Measurements from ENCODE around the gene ZDHHC20.

ZDHHC20 gene

DNA sequence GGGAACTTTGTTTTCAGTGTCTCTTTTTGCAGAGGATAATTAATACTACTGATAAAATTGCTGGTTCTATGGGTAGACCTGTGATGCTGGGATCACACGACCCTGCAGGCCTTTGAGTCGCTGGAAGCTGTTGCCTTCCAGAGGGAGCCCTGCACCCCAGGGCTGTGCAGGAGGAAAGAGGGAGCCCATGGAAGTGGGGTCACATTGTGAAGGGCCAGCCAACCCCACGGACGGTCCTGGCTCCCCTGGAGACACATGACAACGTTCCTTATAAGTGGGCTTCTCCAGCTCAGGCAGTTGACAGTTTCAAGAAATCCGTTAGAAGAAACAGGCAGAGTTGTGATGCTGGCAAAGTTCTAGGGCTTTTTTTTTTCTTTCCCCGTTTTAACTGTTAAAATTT is 98.0 kb downstream of the ZDHHC20 start:
- H3K4me3 ChIP-seq (ENCODE audit: low read length), result no peak overlapping the region
- TF ChIP-seq ZNF274 (IDR thresholded peaks at IDR 0.05; ENCODE audit: low read depth, low read length), result no peak

DNA sequence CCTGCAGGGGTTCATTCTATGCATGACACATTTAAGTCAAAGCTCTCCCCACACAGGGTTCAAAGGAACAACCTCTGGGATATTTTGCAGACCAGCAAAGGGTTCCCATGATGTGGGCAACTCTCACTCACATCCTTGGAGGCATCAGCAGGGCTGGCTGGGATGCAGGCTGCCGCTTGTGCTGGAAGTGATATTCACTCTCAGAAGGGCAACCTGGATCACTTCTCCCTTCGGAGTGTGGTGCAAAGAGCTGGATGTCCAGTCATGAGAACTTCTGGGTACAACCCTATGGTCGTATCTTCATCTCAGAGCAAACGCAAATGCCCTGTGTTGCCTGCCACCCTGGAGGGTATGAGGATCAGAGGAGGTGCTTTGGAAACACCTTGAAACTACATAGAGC is 98.6 kb downstream of the ZDHHC20 start:
- no peak overlapping the region for H3K4me3 ChIP-seq (ENCODE audit: low read length)
- TF ChIP-seq ZNF274 (IDR thresholded peaks at IDR 0.05; ENCODE audit: low read depth, low read length), result no peak

DNA sequence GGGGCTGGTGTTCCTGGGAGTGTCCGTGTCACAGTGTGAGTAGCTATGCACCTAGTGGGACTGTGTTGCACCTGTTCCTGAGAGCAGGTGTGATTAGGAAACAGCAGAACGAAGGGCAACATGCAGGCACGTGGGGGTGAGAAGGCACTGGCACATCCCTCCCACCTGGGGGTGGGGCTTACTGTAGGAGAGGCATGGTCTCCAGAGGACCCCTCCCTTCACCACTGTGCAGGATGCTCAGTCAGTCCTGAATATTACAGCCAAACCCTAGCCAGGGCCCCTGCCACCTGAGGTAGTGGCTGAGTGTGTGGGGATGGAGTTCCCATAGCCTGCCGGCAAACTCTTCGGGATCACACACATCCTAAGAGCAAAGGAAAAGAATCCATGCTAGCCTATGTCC is 99.2 kb downstream of the ZDHHC20 start:
- no peak overlapping the region for H3K4me3 ChIP-seq (ENCODE audit: low read length)
- no peak for TF ChIP-seq ZNF274 (IDR thresholded peaks at IDR 0.05; ENCODE audit: low read depth, low read length)

DNA sequence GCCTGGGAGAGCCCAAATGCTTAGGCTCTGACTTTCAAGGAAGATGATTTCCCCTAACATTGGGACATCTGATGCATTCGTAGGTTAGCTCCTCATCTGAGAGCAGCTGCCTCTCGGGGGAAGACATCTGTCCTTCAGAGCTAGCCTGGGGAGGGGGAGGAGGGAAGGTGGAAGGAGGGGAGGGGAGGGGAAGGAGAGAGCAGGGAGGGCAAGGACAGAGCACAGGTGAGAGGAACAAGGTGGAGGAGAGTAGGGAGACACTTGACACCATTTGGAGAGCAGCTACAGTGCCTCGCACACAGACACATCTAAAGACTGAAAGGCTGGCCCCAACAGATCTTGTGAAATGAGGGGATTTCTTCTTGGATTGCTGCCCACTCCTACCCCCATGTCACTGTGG is 103.8 kb downstream of the ZDHHC20 start:
- TF ChIP-seq ZNF274 (IDR thresholded peaks at IDR 0.05; ENCODE audit: low read depth, low read length), result no peak
- H3K4me3 ChIP-seq (ENCODE audit: low read length), result no peak overlapping the region

DNA sequence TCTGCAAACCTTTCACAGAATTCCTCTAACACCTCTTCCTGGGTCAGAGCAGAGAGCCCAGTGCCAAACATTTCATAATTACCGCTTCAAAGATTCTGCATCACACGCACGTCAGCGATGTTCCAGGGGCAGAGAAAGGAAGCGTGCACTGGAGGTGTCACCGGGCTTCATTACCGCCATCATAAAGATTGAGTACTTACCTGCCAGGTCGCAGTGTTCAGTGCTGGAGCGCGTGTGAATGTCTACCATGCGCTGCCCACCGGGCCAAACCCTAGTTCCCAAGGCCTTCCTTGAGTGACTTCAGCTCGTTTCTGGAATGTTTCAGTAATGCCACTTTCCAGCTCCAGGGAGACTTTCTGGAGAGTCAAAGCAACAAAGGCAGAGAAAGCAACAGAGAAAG is 104.4 kb downstream of the ZDHHC20 start:
- H3K4me3 ChIP-seq (ENCODE audit: low read length), result no peak overlapping the region
- no peak for TF ChIP-seq ZNF274 (IDR thresholded peaks at IDR 0.05; ENCODE audit: low read depth, low read length)

DNA sequence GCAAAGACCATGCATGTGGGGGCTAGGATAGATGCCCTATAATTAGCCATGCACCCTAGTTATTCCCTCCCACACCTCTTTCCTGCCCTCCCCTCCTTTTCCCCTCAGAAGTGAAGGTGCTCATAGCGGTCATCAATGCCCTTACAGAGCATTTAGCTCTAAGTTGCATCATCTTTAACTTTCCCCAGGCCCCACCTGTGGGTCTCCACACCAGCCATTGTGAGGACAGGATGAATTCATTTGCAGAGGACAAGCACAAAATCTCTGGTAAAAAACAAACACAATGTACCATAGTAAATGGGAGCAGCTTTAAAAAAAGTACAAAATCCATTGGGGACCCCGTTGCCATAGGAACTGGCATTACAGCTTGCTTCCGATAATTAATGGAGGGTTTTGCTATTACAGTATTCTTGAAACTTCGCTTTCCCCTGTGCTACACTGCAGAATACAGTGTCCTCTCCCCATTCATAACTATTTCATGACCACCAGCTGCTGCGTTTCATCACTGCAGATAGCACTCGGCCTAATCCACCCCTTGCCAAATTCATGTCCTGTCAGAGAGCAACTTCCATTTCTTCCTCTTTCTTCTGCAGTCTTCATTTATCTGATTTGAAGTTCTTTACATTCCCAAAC is 110.5 kb downstream of the ZDHHC20 start:
- no peak overlapping the region for H3K4me3 ChIP-seq (ENCODE audit: low read length)
- TF ChIP-seq ZNF274 (IDR thresholded peaks at IDR 0.05; ENCODE audit: low read depth, low read length), result no peak

DNA sequence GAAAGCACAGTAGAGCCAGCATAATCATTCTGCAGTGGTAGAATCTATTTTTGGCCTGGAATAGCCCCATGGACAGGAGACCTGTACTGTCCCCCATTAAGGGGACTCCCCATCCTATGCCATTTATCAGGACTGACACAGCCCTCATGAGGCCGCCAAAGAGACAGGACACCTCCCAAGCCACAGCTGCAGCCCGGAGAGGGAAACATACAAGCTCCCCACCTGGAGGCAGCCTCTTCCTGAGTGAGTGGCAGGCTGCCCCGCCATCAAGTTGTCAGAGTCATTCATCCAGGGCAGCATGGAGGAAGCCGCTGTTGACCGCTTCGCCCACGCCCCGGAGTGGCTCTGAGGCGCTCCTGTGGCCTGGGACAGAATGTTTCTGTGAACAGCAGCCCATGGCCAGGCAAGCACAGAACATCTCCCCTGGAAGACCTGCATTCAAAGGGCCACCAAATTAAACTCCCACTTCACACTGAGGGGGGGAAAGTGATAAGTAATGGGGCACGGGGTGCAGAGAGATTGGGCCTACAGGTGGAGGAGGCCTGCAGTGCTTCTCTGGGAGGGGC is 111.3 kb downstream of the ZDHHC20 start:
- TF ChIP-seq ZNF274 (IDR thresholded peaks at IDR 0.05; ENCODE audit: low read depth, low read length), result no peak

DNA sequence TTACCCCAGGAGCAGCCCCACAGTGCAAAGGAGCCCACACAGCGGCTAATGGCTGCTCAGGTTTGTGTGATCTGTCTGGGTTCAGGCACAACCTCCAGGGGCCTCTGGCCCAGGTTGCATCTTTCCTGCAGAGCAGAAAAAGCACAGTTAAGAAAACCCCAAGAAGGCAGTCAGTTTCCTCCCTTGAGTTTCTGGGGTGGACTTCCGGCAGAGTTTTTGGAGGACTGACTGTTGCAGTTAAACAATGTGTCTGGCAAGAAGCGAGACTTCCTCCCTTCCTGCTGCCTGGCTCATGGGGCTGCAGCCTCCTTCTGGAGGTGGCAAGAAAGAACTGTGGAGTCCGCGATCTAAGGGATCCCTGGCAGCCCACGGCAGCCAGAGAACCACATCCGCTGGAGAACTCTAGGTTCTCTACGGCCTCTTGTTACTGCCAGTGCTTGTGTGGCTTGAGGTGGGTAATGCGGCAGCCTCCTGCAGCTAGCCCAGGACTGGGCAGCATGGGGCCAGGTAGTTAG is 114.4 kb downstream of the ZDHHC20 start:
- no peak for TF ChIP-seq ZNF274 (IDR thresholded peaks at IDR 0.05; ENCODE audit: low read depth, low read length)
- peak overlapping the region; percentile 51; the same call in 1 of the 2 replicates for H3K4me3 ChIP-seq (ENCODE audit: low read length)

More for the DNA sequence above, 111.3 kb downstream of the ZDHHC20 start:
- no peak overlapping the region for H3K4me3 ChIP-seq (ENCODE audit: low read length)

DNA sequence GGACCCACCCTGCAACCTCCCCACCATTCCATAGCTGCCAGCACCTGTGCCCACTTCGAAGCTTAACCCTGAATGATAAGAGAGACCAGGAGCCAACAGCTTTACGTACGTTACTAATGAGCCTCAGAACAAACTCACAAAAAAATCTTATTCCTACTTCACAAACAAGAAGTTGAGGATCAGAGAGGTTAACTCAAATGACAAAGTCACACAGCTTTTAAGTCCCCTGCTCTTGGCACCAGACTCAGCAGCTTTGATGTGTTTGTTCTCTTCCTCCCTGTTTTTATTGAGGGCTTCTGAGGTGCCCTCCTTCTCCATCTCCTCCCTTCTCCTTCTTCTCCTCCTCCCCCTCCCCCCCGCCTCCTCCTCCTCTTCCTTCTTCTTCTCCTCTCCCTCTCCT is 115.4 kb downstream of the ZDHHC20 start:
- H3K4me3 ChIP-seq (ENCODE audit: low read length), result no peak overlapping the region; the same call in 1 of the 2 replicates
- no peak for TF ChIP-seq ZNF274 (IDR thresholded peaks at IDR 0.05; ENCODE audit: low read depth, low read length)

DNA sequence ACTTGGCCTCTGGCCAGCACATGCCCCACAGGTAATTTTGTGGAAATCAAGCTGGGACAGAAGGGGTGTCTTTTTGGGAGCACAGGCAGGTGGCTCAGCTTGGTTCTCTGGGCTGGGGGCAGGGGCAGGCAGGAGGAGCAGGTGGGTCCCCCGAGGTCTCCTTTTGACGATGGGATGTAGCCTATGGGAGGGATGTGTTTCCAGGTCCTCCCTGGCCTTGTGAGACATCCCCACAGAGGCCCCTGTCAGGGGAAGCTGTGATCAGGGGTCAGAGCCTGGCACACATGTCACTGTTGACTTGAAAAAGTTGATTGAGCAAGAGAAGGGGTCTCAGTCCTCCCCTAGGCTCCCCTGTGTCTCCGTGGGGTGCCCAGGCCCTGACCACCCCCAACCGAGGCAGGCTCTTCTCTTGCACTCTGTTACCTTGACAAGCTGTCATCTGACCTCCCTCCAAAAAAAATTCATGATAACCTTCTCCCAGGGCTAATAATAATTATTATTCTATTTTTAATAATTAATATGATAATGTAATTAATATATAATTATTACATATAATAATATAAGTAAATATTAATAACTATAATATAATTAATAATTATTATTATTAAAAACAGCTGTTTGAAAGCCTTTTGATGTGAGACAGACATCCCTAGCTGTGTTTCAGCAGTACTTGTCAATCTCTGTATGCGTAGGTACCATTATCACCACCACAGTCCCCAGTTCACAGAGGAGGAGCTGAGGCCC is 116.2 kb downstream of the ZDHHC20 start:
- TF ChIP-seq ZNF274 (IDR thresholded peaks at IDR 0.05; ENCODE audit: low read depth, low read length), result no peak
- H3K4me3 ChIP-seq (ENCODE audit: low read length), result no peak overlapping the region; the same call in 1 of the 2 replicates

DNA sequence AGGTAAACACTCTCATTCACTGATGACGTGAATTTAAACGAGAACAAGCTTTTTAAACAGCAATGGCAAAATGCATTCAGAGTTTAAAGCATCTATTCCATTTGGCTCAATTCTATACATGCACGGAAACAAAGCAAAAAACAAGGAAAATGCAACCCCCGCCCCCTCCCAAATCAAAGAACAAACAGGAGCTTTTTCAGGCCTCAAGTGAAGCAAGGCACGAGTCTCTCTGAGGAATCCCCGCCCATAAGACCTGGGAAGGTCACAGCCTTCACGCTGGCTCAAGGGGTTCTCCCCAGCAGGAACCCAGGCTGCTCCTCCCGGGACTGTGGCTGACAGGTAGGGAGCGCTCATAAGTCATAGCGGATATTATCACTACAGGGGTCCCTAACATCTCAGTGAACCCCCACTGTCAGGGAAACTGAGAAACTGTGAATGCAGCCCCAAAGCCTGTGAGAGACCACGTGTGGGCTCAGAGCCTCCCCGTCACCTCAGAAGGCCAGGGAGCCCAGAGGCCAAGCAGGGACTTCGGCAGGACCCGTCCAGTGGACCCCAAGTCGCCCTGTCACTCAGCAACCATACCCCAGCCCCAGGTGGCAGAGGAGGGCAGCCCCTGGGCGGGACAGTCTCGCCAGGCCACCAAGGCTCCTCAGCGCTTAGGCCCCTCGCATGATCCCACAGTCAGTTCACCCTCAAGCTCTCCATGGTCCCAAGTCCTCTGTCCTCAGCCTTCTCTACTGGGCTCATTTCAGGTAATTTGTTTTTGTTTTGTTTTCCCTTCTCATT is 117.3 kb downstream of the ZDHHC20 start:
- TF ChIP-seq ZNF274 (IDR thresholded peaks at IDR 0.05; ENCODE audit: low read depth, low read length), result no peak
- H3K4me3 ChIP-seq (ENCODE audit: low read length), result no peak overlapping the region

DNA sequence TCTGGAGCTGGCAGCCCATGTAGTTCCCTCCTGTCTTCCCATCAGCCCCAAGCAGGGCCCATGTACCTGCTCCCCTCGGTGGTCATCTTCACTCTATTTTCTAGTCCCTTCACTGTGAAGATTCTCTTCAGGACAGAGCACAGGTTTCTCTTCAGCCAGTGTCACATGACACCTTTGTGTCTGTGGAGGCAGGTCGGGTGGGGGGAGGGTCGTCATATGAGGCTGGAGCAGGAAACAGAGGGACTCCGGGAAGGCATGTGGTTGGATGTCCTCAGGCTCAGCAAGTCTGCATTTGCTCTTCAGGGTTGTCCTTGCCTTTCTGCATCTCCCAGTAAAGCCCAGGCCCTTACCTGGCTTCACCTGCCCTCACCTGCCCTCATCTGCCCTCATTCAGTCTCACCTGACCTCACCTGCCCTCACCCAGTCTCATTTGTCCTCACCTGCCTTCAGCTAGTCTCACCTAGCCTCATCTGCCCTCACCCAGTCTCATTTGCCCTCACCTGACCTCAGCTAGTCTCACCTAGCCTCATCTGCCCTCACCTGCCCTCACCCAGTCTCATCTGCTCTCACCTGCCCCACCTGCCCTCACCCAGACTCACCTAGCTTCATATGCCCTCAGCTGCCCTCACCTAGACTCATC is 120.3 kb downstream of the ZDHHC20 start:
- H3K4me3 ChIP-seq (ENCODE audit: low read length), result no peak overlapping the region
- no peak for TF ChIP-seq ZNF274 (IDR thresholded peaks at IDR 0.05; ENCODE audit: low read depth, low read length)

DNA sequence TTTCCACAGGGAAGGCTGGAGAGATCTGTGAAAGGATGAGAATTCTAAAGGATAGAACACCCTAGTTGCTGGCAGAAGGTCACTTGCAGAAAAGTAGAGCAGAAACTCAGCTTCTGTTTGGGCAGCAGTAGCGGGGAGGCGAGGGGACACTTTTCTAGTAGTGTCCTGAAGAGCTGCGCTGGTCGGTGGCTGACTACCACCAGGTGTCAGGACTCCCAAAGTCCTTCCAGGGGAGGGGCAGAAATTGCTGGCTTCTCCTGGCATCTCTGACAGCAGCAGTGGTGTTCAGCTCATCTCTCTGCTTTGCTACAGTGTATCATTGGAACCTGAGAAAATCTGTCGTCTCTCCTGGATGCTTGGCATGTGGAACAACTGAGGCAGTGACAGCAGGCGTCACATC is 120.9 kb downstream of the ZDHHC20 start:
- TF ChIP-seq ZNF274 (IDR thresholded peaks at IDR 0.05; ENCODE audit: low read depth, low read length), result no peak
- H3K4me3 ChIP-seq (ENCODE audit: low read length), result no peak overlapping the region

All from GM08714 (cell line).